Measurements from ENCODE around the gene CXorf38. TPM values are rescaled to one million over a fixed set of nuclear protein-coding genes. Genes with fewer than 3 reads are reported as not detected.
A peak's percentile ranks its signal among the peaks of the same experiment; 100 is the strongest.

The CXorf38 gene
- total and polyA plus RNA-seq, 2 donors (not counting 1 experiment from before 2014, with no cell fraction given): 12.4 to 14.7 TPM

- H3K4me3 ChIP-seq (replicated peaks in 1 of 4; ENCODE audit: control extremely low read depth in 1 of 4, insufficient read depth in 1 of 4, low read depth in 3 of 4, low read length in 4 of 4): peak overlapping the region; percentile 69 to 85 (median 72)
- H4K20me1 ChIP-seq (ENCODE audit: control insufficient read depth, extremely low read depth, insufficient read depth, low read length): no peaks in the 10 kb centered on the region
- TF ChIP-seq EZH2 (IDR thresholded peaks at IDR 0.05; ENCODE audit: low read length, missing control alignments): no peak
- TF ChIP-seq CTCF (conservative IDR thresholded peaks at IDR 0.05 in 1 of 2, IDR thresholded peaks at IDR 0.05 in 1 of 2; ENCODE audit: low read depth in 1 of 2, low read length in 2 of 2): no peak
- peak; percentile 11 to 27 for DNase-seq (ENCODE audit: low read depth in 2 of 2)
- peaks cover 39% of the 10 kb centered on the region for H3K79me2 ChIP-seq (ENCODE audit: control insufficient read depth, insufficient read depth, low read length)
- no peaks in the 10 kb centered on the region for H3K4me1 ChIP-seq (ENCODE audit: control insufficient read depth, extremely low read depth, insufficient read depth, low read length)
- peak overlapping the region; percentile 84 for H3K4me2 ChIP-seq (ENCODE audit: extremely low read depth, insufficient read depth, low read length)
- H2AFZ ChIP-seq (ENCODE audit: low read length): peak overlapping the region; percentile 39
- H3K27me3 ChIP-seq (ENCODE audit: control insufficient read depth, insufficient read depth, low read length): no peaks in the 10 kb centered on the region
- peak overlapping the region; percentile 82 for H3K9ac ChIP-seq (ENCODE audit: insufficient read depth, low read length)
- peak overlapping the region; percentile 74 for H3K27ac ChIP-seq (ENCODE audit: insufficient read depth, low read length)
- H3K36me3 ChIP-seq (ENCODE audit: control insufficient read depth, insufficient read depth, low read length): no peaks in the 10 kb centered on the region
- H3K9me3 ChIP-seq (ENCODE audit: control insufficient read depth, insufficient read depth, low read depth, low read length): no peaks in the 10 kb centered on the region
Measured at GRCh38 chrX:40646489-40647306, 663 bp downstream of the CXorf38 start.

GRCh38 chrX:40644821-40645358 is 2.5 kb downstream of the CXorf38 start:
- H3K9ac ChIP-seq (ENCODE audit: insufficient read depth, low read length): peak overlapping the region; percentile 46
- no peaks in the 10 kb centered on the region for H3K4me1 ChIP-seq (ENCODE audit: control insufficient read depth, extremely low read depth, insufficient read depth, low read length)
- H3K4me2 ChIP-seq (ENCODE audit: extremely low read depth, insufficient read depth, low read length): peak overlapping the region; percentile 93
- H3K4me3 ChIP-seq (replicated peaks in 1 of 4; ENCODE audit: control extremely low read depth in 1 of 4, insufficient read depth in 1 of 4, low read depth in 3 of 4, low read length in 4 of 4): peak overlapping the region; percentile 48 to 76 (median 56)
- H3K27ac ChIP-seq (ENCODE audit: insufficient read depth, low read length): peak overlapping the region; percentile 85
- H3K27me3 ChIP-seq (ENCODE audit: control insufficient read depth, insufficient read depth, low read length): no peaks in the 10 kb centered on the region
- H4K20me1 ChIP-seq (ENCODE audit: control insufficient read depth, extremely low read depth, insufficient read depth, low read length): no peaks in the 10 kb centered on the region
- peak; percentile 67 to 73 for DNase-seq (ENCODE audit: low read depth in 2 of 2)
- TF ChIP-seq EZH2 (IDR thresholded peaks at IDR 0.05; ENCODE audit: low read length, missing control alignments) (no peak), CTCF (conservative IDR thresholded peaks at IDR 0.05 in 1 of 2, IDR thresholded peaks at IDR 0.05 in 1 of 2; ENCODE audit: low read depth in 1 of 2, low read length in 2 of 2) (no peak)
- no peak overlapping the region for H2AFZ ChIP-seq (ENCODE audit: low read length)
- H3K79me2 ChIP-seq (ENCODE audit: control insufficient read depth, insufficient read depth, low read length): peaks cover 45% of the 10 kb centered on the region
- H3K36me3 ChIP-seq (ENCODE audit: control insufficient read depth, insufficient read depth, low read length): no peaks in the 10 kb centered on the region
- no peaks in the 10 kb centered on the region for H3K9me3 ChIP-seq (ENCODE audit: control insufficient read depth, insufficient read depth, low read depth, low read length)

- Histone ChIP-seq H3K27me3 (ENCODE audit: control insufficient read depth, insufficient read depth, low read length) (no peaks in the 10 kb centered on the region), H3K27ac (ENCODE audit: insufficient read depth, low read length) (peak overlapping the region; percentile 85), H3K79me2 (ENCODE audit: control insufficient read depth, insufficient read depth, low read length) (peaks cover 51% of the 10 kb centered on the region), H3K4me2 (ENCODE audit: extremely low read depth, insufficient read depth, low read length) (peak overlapping the region; percentile 21), H2AFZ (ENCODE audit: low read length) (no peak overlapping the region), H3K9ac (ENCODE audit: insufficient read depth, low read length) (no peak overlapping the region), H3K4me1 (ENCODE audit: control insufficient read depth, extremely low read depth, insufficient read depth, low read length) (no peaks in the 10 kb centered on the region), H4K20me1 (ENCODE audit: control insufficient read depth, extremely low read depth, insufficient read depth, low read length) (no peaks in the 10 kb centered on the region), H3K4me3 (replicated peaks in 1 of 4; ENCODE audit: control extremely low read depth in 1 of 4, insufficient read depth in 1 of 4, low read depth in 3 of 4, low read length in 4 of 4) (peak overlapping the region; percentile 48 to 76 (median 56)), H3K36me3 (ENCODE audit: control insufficient read depth, insufficient read depth, low read length) (no peaks in the 10 kb centered on the region), H3K9me3 (ENCODE audit: control insufficient read depth, insufficient read depth, low read depth, low read length) (no peaks in the 10 kb centered on the region)
- TF ChIP-seq CTCF (conservative IDR thresholded peaks at IDR 0.05 in 1 of 2, IDR thresholded peaks at IDR 0.05 in 1 of 2; ENCODE audit: low read depth in 1 of 2, low read length in 2 of 2) (no peak), EZH2 (IDR thresholded peaks at IDR 0.05; ENCODE audit: low read length, missing control alignments) (no peak)
- DNase-seq (ENCODE audit: low read depth in 2 of 2): peak in 1 of 2 donors; percentile 75
Measured at GRCh38 chrX:40644176-40644575, 3.2 kb downstream of the CXorf38 start.

Measured in fibroblast of lung (primary cell).